C4-2B (cell line): ENCODE results near the gene GPR25.

Source experiments
- ZFX ChIP-seq: fragments of 450-650 bp; IDR thresholded peaks from 2 replicates; pipeline ENCODE4 v1.6.1; 2017
- TF ChIP-seq, protein P1 (sequence below): fragments of 450-650 bp; conservative IDR thresholded peaks from 2 replicates; pipeline ENCODE4 v1.5.1; 2017; ENCODE audit warnings: mild to moderate bottlenecking

DNA sequence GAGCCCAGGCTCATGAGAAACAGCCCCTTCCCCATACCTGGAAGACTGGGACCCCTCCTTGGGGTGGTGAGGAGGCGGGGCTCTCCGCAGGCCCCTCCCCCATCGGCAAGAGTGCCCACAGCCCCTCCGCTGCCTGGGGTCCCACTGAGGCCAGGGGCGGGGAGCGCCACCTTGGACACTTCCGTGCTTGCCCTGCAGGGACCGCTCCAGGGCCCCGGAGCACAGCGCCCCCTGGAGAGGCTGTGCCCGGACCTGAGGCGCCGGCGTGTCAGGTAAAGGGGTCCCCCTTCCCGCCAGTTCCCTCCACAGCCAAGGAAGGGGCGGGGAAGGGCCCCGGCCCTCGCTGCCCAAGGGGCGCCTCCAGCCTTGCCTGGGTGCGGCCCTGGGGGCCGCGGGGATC, 43.4 kb downstream of the GPR25 start:
- TF ChIP-seq, protein P1, sequence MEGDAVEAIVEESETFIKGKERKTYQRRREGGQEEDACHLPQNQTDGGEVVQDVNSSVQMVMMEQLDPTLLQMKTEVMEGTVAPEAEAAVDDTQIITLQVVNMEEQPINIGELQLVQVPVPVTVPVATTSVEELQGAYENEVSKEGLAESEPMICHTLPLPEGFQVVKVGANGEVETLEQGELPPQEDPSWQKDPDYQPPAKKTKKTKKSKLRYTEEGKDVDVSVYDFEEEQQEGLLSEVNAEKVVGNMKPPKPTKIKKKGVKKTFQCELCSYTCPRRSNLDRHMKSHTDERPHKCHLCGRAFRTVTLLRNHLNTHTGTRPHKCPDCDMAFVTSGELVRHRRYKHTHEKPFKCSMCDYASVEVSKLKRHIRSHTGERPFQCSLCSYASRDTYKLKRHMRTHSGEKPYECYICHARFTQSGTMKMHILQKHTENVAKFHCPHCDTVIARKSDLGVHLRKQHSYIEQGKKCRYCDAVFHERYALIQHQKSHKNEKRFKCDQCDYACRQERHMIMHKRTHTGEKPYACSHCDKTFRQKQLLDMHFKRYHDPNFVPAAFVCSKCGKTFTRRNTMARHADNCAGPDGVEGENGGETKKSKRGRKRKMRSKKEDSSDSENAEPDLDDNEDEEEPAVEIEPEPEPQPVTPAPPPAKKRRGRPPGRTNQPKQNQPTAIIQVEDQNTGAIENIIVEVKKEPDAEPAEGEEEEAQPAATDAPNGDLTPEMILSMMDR = no peak
- no peak for TF ChIP-seq ZFX
